Stimulated activated naive CD4-positive, alpha-beta T cell treated with Interleukin-2 at 50 U/mL for 16 hours (primary cell): ENCODE results near the gene PLCG2.
"Not testable (repeated sequence)": the region's sequence is repeated elsewhere in the genome, so short reads cannot be mapped to it uniquely, and the experiment has no call there.

Experiments used
- DNase-seq: peaks from one replicate; lab custom pipeline; 2025; lab: John Stamatoyannopoulos, UW

Gene PLCG2

GRCh38 chr16:81939164-81940056 lies 160.3 kb downstream of the PLCG2 start:
- no peak for DNase-seq

GRCh38 chr16:81940781-81941560 lies 161.9 kb downstream of the PLCG2 start:
- no peak for DNase-seq

- no peak for DNase-seq
Observed at GRCh38 chr16:81942007-81942601, 163.0 kb downstream of the PLCG2 start.

- DNase-seq = no peak
Observed at GRCh38 chr16:81945665-81946064, 166.6 kb downstream of the PLCG2 start.

GRCh38 chr16:81946206-81946605 lies 167.1 kb downstream of the PLCG2 start:
- no peak for DNase-seq

GRCh38 chr16:81951564-81951963 lies 172.5 kb downstream of the PLCG2 start:
- DNase-seq = no peak

- no peak for DNase-seq
Observed at GRCh38 chr16:81956213-81956948, 177.3 kb downstream of the PLCG2 start.

GRCh38 chr16:81964808-81965207 lies 185.7 kb downstream of the PLCG2 start:
- no peak for DNase-seq

GRCh38 chr16:81967358-81967757 lies 188.3 kb downstream of the PLCG2 start:
- no peak for DNase-seq

GRCh38 chr16:81971853-81972252 lies 192.8 kb downstream of the PLCG2 start:
- no peak for DNase-seq

- no peak for DNase-seq
Observed at GRCh38 chr16:81973737-81974136, 194.6 kb downstream of the PLCG2 start.

GRCh38 chr16:81975637-81976036 lies 196.5 kb downstream of the PLCG2 start:
- no peak for DNase-seq

GRCh38 chr16:81977335-81977942 lies 198.3 kb downstream of the PLCG2 start:
- not testable (repeated sequence) for DNase-seq

- no peak for DNase-seq
Observed at GRCh38 chr16:81987121-81987520, 208.0 kb downstream of the PLCG2 start.

- no peak for DNase-seq
Observed at GRCh38 chr16:81987706-81988105, 208.6 kb downstream of the PLCG2 start.

GRCh38 chr16:81992859-81993258 lies 213.8 kb downstream of the PLCG2 start:
- DNase-seq = no peak

GRCh38 chr16:81994485-81994884 lies 215.4 kb downstream of the PLCG2 start:
- DNase-seq = no peak

- DNase-seq = no peak
Observed at GRCh38 chr16:81995651-81996050, 216.6 kb downstream of the PLCG2 start.

- no peak for DNase-seq
Observed at GRCh38 chr16:81996664-81997509, 217.8 kb downstream of the PLCG2 start.

GRCh38 chr16:81997738-81998137 lies 218.6 kb downstream of the PLCG2 start:
- DNase-seq = no peak

GRCh38 chr16:82002831-82003230 lies 223.7 kb downstream of the PLCG2 start:
- DNase-seq = no peak
